Astrocyte (in vitro differentiated cells and primary cell): ENCODE results near the gene LRRC3. TPM values are rescaled to one million over a fixed set of nuclear protein-coding genes. Genes with fewer than 3 reads are reported as not detected.

ENCODE experiments used
- DNase-seq: peaks from one replicate; pipeline ENCODE4 v3.0.0-alpha.2; 2010; ENCODE audit warnings: low read depth
- FAIRE-seq: peaks from 2 replicates; lab custom pipeline; 2011; peaks lifted over from hg19 to GRCh38; lab: Jason Lieb, UNC
- H2AFZ ChIP-seq: 2 replicates; pipeline ENCODE4 v1.6.0; 2012; ENCODE audit warnings: low read depth, low read length, inconsistent platforms
- H3K27ac ChIP-seq: 2 replicates; pipeline ENCODE4 v1.5.1; 2011; ENCODE audit warnings: low read depth, low read length, inconsistent platforms
- H3K27me3 ChIP-seq: 2 replicates; pipeline ENCODE4 v1.6.0; 2011; ENCODE audit warnings: low read length, inconsistent platforms; ENCODE audit not compliant: insufficient read depth
- H3K36me3 ChIP-seq: 2 replicates; pipeline ENCODE4 v1.5.1; 2011; ENCODE audit warnings: low read length, inconsistent platforms; ENCODE audit not compliant: insufficient read depth
- H3K4me1 ChIP-seq: 2 replicates; pipeline ENCODE4 v1.5.1; 2011; ENCODE audit warnings: low read length, inconsistent platforms; ENCODE audit not compliant: insufficient read depth
- H3K4me2 ChIP-seq: 2 replicates; pipeline ENCODE4 v1.6.0; 2012; ENCODE audit warnings: low read length, inconsistent platforms
- H3K4me3 ChIP-seq: 2 replicates; pipeline ENCODE4 v1.5.1; 2011; ENCODE audit warnings: low read depth, mild to moderate bottlenecking, low read length, inconsistent platforms; ENCODE audit not compliant: insufficient read depth
- H3K79me2 ChIP-seq: 2 replicates; pipeline ENCODE4 v1.6.0; 2012; ENCODE audit warnings: mild to moderate bottlenecking, low read length, inconsistent platforms; ENCODE audit not compliant: insufficient read depth
- H3K9ac ChIP-seq: 2 replicates; pipeline ENCODE4 v1.6.0; 2012; ENCODE audit warnings: mild to moderate bottlenecking, low read length, inconsistent platforms
- H3K9me3 ChIP-seq: 2 replicates; pipeline ENCODE4 v1.5.1; 2012; ENCODE audit warnings: low read depth, mild to moderate bottlenecking, low read length, inconsistent platforms; ENCODE audit not compliant: insufficient read depth
- H4K20me1 ChIP-seq: 2 replicates; pipeline ENCODE4 v1.6.0; 2012; ENCODE audit warnings: low read length, inconsistent platforms; ENCODE audit not compliant: insufficient read depth
- H3K27ac Mint-ChIP-seq: one replicate; pipeline ENCODE4 v1.8.0; 2021; ENCODE audit warnings: mild to moderate bottlenecking, mixed read lengths; ENCODE audit not compliant: unreplicated experiment
- H3K27me3 Mint-ChIP-seq: one replicate; pipeline ENCODE4 v1.8.0; 2021; ENCODE audit warnings: low read depth, mixed read lengths; ENCODE audit not compliant: unreplicated experiment
- H3K36me3 Mint-ChIP-seq: one replicate; pipeline ENCODE4 v1.8.0; 2021; ENCODE audit warnings: low read depth, mixed read lengths; ENCODE audit not compliant: unreplicated experiment
- H3K4me1 Mint-ChIP-seq: one replicate; pipeline ENCODE4 v1.8.0; 2021; ENCODE audit warnings: low read depth, mixed read lengths; ENCODE audit not compliant: unreplicated experiment
- H3K4me3 Mint-ChIP-seq: one replicate; pipeline ENCODE4 v1.8.0; 2021; ENCODE audit warnings: mild to moderate bottlenecking, moderate library complexity, mixed read lengths; ENCODE audit not compliant: unreplicated experiment
- H3K9me3 Mint-ChIP-seq: one replicate; pipeline ENCODE4 v1.8.0; 2021; ENCODE audit warnings: mild to moderate bottlenecking, mixed read lengths; ENCODE audit not compliant: unreplicated experiment
- CTCF ChIP-seq: IDR thresholded peaks from 2 replicates; pipeline ENCODE4 v1.5.1; 2011; ENCODE audit warnings: low read depth, mild to moderate bottlenecking, inconsistent platforms, low read length, moderate library complexity; ENCODE audit not compliant: insufficient read depth
- EZH2 ChIP-seq: IDR thresholded peaks from 2 replicates; pipeline ENCODE4 v1.6.1; 2012; ENCODE audit warnings: mild to moderate bottlenecking, low read length, inconsistent platforms; ENCODE audit not compliant: insufficient read depth
- total RNA-seq: library from RNA; stranded (reverse); gene quantifications from 2 replicates; pipeline ENCODE4 v1.2.1, GENCODE V29; 2021

Gene LRRC3
- total RNA-seq, 1 donor from 2014 or later, result 5.2 TPM

GRCh38 chr21:44440241-44441040 is 14.9 kb upstream of the LRRC3 start:
- H3K4me3 Mint-ChIP-seq, result no peak overlapping the region
- H3K36me3 Mint-ChIP-seq, result peaks cover 2% of the 10 kb centered on the region
- no peak overlapping the region for H3K27ac ChIP-seq
- H3K36me3 ChIP-seq, result no peaks in the 10 kb centered on the region
- no peak overlapping the region for H3K9ac ChIP-seq
- no peaks in the 10 kb centered on the region for H3K9me3 ChIP-seq
- H3K4me1 Mint-ChIP-seq, result no peaks in the 10 kb centered on the region
- H3K4me3 ChIP-seq, result no peak overlapping the region
- FAIRE-seq, result no peak
- no peaks in the 10 kb centered on the region for H3K27me3 ChIP-seq
- no peak overlapping the region for H3K27ac Mint-ChIP-seq
- H3K79me2 ChIP-seq, result no peaks in the 10 kb centered on the region
- TF ChIP-seq EZH2 (no peak), CTCF (no peak)
- no peak for DNase-seq
- H3K27me3 Mint-ChIP-seq, result peaks cover 25% of the 10 kb centered on the region
- H3K4me1 ChIP-seq, result no peaks in the 10 kb centered on the region
- H4K20me1 ChIP-seq, result no peaks in the 10 kb centered on the region
- no peaks in the 10 kb centered on the region for H3K9me3 Mint-ChIP-seq
- no peak overlapping the region for H3K4me2 ChIP-seq
- H2AFZ ChIP-seq, result no peak overlapping the region

- no peak for FAIRE-seq
- H3K27ac Mint-ChIP-seq, result no peak overlapping the region
Observed at GRCh38 chr21:44441041-44441400, 14.3 kb upstream of the LRRC3 start.

More at GRCh38 chr21:44441041-44441400, 14.3 kb upstream of the LRRC3 start:
- no peak overlapping the region for H2AFZ ChIP-seq
- Mint-ChIP-seq H3K4me1 (no peaks in the 10 kb centered on the region), H3K27me3 (peaks cover 21% of the 10 kb centered on the region), H3K36me3 (peaks cover 2% of the 10 kb centered on the region), H3K4me3 (no peak overlapping the region), H3K9me3 (no peaks in the 10 kb centered on the region)
- H3K79me2 ChIP-seq, result no peaks in the 10 kb centered on the region
- H3K4me1 ChIP-seq, result no peaks in the 10 kb centered on the region
- DNase-seq, result no peak
- H3K4me2 ChIP-seq, result no peak overlapping the region
- no peak overlapping the region for H3K4me3 ChIP-seq
- no peak overlapping the region for H3K9ac ChIP-seq
- H3K27me3 ChIP-seq, result no peaks in the 10 kb centered on the region
- H4K20me1 ChIP-seq, result no peaks in the 10 kb centered on the region
- no peaks in the 10 kb centered on the region for H3K36me3 ChIP-seq
- H3K27ac ChIP-seq, result no peak overlapping the region
- TF ChIP-seq CTCF (no peak), EZH2 (no peak)
- no peaks in the 10 kb centered on the region for H3K9me3 ChIP-seq
